Measurements from ENCODE around the gene PINK1.

DNA sequence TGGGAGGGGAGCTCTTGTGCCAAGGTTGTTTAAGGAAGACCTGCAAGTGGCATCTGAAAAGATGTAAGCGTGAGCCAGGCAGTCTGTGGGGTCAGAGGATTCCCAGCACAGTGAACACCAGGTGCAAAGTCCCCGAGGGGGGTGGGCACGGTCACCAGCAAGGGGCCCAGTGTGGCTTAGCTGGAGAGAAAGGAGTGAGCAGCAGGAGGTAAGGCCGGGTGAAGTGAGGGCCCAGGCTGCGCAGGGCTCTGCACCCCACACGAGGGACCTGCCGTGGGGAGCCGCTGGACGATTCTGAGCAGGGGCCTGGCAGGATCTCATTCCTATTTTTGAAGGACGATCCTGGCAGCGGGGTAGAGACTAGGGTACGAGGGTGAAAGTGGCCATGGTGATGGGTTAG is 23.8 kb downstream of the PINK1 start:
- TF ChIP-seq GATA2 (IDR thresholded peaks at IDR 0.05; ENCODE audit: low read depth, low read length) (no peak), GATA3 (IDR thresholded peaks at IDR 0.05; ENCODE audit: low read depth, low read length) (no peak)

Data from SH-SY5Y (cell line).